GM12874 (cell line): Measurements from ENCODE around the gene INTS11.

Source experiments
- TF ChIP-seq, protein P1 (sequence below): IDR thresholded peaks from 2 replicates; pipeline ENCODE4 v1.5.1; 2011; ENCODE audit warnings: low read depth, mild to moderate bottlenecking, control low read depth, low read length, moderate library complexity; ENCODE audit not compliant: insufficient read depth

INTS11 gene

DNA sequence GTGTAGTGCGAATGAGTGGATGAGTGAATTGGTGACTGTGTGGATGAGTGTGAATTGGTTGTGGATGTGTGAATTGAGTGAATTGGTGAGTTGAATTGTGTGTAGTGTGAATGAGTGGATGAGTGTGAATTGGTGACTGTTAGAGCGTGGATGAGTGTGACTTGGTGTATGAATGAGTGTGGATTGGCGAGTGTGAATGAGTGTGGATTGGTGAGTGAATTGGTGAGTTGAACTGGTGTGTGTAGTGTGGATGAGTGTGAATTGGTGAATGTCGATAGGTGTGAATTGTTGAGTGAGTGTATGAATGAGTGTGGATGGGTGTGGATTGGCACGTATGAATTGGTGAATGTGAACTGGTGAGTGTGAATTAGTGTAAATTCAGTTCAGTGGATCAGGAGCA is 42.9 kb upstream of the INTS11 start:
- TF ChIP-seq, protein P1, sequence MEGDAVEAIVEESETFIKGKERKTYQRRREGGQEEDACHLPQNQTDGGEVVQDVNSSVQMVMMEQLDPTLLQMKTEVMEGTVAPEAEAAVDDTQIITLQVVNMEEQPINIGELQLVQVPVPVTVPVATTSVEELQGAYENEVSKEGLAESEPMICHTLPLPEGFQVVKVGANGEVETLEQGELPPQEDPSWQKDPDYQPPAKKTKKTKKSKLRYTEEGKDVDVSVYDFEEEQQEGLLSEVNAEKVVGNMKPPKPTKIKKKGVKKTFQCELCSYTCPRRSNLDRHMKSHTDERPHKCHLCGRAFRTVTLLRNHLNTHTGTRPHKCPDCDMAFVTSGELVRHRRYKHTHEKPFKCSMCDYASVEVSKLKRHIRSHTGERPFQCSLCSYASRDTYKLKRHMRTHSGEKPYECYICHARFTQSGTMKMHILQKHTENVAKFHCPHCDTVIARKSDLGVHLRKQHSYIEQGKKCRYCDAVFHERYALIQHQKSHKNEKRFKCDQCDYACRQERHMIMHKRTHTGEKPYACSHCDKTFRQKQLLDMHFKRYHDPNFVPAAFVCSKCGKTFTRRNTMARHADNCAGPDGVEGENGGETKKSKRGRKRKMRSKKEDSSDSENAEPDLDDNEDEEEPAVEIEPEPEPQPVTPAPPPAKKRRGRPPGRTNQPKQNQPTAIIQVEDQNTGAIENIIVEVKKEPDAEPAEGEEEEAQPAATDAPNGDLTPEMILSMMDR = no peak

DNA sequence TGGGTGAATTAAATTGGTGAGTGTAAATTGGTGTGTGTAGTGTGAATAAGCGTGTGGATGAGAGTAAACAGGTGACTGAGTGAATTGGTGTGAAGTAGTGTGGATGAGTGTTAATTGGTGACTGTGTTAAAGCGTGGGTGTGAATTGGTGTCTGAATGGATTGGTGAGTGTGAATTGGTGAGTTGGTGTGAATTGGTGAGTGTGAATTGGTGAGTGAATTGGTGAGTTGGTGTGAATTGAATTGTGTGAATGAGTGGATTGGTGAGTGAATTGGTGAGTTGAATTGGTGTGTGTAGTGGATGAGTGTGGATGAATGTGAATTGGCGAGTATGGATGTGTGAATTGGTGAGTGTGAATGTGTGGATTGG is 42.2 kb upstream of the INTS11 start:
- TF ChIP-seq, protein P1 = no peak

DNA sequence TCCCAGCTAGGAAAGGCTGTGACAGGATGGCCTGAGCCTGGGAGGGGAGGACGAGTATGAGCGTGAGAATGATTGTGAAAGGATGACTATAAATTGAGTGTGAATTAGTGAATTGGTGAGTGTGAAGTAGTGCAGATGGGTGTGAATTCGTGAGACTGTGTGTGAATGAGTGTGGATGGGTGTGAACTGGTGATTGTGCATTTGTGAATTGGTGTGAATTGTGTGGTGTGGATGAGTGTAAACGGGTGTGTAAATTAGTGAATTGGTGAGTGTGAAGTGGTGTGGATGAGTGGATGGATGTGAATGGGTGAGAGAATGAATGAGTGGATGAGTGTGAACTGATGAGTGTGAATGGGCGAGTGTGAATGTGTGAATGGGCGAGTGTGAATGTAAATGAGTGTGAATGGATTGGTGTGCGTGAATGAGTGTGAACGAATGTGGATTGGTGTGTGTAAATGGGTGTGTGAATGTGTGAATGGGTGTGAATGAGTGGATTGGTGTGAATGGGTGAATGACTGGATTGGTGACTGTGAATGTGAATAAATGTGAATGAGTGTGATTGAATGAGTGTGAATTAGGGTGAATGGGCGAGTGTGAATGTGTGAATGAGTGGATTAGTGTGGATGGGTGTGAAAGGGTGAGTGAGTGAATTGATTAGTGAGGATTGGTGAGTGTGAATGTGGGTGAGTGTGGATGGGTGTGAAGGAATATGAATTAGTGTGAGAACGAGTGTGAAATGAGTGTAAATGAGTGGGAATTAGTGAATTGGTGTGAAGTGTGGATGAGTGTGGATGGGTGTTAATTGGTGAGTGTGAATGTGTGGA is 41.6 kb upstream of the INTS11 start:
- TF ChIP-seq, protein P1 = no peak

DNA sequence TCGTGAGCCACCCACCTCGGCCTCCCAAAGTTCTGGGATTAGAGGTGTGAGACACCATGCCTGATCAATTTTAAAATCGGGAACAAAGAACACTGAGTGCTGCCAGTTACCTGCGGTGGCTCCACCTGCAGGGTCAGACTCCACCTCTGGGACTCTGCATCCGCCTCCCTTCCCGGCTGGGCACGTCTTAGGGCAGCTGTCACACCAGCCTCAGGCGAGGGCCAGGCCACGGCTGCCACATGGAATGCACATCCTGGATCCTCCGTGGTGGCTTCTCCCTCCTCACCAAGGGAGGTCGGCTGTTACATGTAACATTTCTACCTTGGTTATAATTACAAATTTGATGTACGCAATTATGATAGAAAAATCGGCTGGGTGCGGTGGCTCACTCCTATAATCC is 39.8 kb upstream of the INTS11 start:
- TF ChIP-seq, protein P1 = no peak

DNA sequence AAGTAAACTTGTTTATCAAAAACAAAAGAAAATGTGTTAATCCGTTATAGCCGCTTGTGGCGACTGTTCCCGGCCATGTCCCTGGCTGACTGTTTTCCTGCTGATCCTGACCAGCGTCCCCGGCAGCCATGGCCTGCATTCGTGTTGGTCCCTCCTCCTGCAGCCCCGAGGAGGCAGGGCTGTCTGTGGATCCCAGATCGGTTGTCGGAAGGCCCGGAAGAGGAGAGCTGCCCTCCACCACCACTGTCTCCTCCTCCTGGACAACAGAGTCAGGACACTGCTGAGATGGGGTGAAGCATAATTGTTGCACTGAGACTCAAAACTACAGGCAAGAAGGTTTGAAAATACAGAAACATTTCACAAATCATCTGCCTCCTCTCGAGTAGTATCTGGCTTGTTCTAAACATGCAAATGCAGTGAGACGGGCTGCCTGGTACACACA is 37.5 kb upstream of the INTS11 start:
- TF ChIP-seq, protein P1 = no peak

DNA sequence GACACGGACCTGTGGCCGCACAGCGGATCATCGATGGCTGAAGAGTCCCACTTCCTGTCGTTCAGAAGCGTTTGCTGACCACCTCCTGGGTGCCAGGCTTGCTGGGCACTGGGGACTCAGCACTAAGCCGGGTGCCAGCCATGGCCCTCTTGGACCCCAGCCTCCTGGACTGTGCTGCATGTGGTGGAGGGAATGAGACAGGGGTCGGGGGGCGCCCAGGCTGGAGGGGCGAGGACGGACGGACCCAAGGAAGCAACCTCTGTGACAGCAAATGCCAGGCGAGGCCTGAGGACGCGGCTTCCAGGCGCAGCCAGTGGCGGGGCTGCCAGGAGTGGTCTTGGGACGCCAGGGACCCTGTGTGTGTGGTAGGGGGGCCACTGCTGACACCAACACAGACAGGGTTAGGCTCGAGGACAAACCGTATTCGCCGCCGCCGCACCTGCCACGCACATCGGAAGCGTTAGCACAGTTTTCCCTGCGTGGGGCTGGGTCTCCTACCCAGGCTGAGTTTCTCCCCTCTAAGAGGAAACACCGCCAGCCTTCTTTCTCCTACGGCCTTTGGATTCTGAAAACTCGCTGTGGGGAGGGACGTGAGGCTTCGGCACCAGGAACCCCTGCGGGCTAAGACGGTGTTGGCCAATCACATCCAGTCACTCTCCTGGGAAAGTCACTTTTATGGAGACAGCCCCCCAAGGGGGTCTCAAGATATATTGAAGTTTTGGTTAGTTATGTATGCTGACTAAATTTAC is 36.9 kb upstream of the INTS11 start:
- TF ChIP-seq, protein P1 = no peak

DNA sequence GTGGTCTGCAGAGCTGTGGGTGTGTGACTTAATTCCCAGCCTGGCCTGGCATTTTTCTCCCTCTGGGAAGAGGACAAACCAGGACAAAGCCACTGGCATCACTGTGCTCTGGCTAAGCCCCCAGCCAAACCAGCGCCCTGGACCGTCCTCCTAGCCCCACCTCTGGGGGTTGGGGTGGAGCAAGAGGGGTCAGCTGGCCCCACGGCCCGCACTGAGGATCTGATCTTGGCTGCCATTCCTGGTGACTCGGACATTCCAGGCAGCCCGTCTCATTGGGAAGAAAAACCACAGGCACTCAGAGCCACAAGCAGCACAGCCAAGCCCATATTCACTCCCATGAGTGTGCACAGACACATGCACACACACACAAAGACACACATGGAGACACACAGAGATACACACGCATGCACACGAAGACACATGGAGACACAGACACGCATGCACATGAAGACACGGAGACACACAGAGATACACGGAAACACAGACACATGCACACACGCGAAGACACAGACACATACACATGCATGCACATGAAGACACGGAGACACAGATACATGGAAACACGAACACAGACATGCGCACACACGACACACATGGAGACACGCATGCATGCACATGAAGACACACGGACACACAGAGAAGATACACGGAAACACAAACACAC is 36.2 kb upstream of the INTS11 start:
- TF ChIP-seq, protein P1 = no peak
